GM19193 (cell line): ENCODE results near the gene DPF1.

ENCODE experiments used
- POLR2A ChIP-seq: IDR thresholded peaks from 4 replicates; pipeline ENCODE4 v1.6.1; 2011; ENCODE audit not compliant: insufficient read depth, insufficient read length; ENCODE audit errors: extremely low read depth

Gene DPF1

GRCh38 chr19:38196245-38196837 is 27.7 kb downstream of the DPF1 start:
- TF ChIP-seq POLR2A, result no peak

DNA sequence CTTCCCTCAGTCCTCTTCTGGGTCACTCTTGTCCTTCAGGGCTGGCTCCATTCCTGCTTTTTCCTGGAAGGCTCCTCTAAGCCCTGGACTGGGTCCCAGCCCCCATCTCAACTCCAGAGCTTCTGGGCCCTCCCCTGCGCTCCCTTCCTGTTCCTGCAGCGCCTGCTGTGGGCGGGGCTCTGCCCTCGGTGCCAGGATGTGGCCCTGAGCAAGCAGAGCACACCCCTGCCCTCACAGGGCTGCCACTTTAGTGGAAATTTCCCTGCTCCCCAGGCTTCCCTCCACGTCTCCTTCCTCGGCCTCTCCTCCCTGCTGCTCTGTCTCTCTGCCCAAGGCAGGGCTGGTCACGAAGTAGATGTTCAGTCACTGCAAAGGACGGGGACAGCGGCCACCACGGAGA is 28.8 kb downstream of the DPF1 start:
- no peak for TF ChIP-seq POLR2A

GRCh38 chr19:38194061-38194701 is 29.8 kb downstream of the DPF1 start:
- TF ChIP-seq POLR2A, result no peak

GRCh38 chr19:38193445-38193844 is 30.6 kb downstream of the DPF1 start:
- TF ChIP-seq POLR2A, result no peak

GRCh38 chr19:38191747-38192146 is 32.3 kb downstream of the DPF1 start:
- TF ChIP-seq POLR2A, result no peak

DNA sequence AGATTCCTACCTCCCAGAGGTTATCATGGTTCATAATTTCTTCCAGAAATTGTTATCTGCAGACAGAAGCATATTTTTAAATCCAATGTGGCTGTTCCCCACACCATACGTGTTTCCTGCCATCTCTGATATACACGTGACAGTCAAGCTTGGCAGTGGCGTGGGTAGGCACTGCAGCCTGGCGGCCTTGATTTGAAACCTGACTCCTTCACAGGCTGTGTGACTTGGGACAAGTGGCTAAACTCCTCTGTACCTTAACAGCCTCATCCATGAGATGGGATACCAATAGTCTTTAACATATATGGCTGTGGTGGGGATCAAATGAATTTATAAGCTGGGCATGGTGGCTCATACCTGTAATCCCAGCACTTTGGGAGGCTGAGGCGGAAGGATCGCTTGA is 33.2 kb downstream of the DPF1 start:
- no peak for TF ChIP-seq POLR2A

- TF ChIP-seq POLR2A, result no peak
Observed at GRCh38 chr19:38190061-38190460, 34.0 kb downstream of the DPF1 start.

DNA sequence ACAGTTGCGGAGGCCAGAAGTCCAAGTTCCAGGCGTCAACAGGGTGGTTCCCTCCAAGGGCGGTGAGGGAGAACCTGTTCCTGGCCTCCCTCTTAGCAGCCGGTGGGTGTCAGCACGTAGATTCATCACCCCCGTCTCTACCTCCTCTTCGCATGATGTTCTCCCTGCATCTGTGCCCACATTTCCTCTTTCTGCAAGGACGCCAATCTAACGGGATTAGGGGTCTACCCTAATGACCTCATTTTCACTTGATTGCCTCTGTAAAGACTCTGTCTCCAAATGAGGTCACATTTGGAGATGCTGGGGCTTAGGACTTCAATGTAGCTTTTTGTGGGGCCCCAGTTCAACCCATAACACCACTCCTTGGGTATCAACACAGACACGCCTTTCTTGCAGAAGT is 38.5 kb downstream of the DPF1 start:
- no peak for TF ChIP-seq POLR2A

DNA sequence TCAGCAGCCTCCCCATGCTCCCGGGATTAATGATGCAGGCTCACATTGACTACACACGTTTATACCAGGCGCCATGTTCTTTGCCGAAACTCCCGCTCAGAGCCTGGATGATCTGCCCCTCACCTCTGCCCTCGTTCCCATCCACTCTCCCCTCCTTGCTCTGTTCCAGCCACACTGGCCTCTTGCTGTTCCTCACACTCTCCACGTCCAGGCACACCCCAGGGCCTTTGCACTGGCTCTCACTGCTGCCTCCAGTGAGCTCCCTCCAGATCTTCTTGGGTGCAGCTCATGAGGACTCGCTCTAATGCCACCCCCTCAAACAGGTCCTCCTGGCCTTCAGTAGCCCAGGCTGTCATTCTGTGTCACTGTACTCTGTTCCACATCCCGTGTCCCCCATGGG is 39.2 kb downstream of the DPF1 start:
- TF ChIP-seq POLR2A, result no peak

DNA sequence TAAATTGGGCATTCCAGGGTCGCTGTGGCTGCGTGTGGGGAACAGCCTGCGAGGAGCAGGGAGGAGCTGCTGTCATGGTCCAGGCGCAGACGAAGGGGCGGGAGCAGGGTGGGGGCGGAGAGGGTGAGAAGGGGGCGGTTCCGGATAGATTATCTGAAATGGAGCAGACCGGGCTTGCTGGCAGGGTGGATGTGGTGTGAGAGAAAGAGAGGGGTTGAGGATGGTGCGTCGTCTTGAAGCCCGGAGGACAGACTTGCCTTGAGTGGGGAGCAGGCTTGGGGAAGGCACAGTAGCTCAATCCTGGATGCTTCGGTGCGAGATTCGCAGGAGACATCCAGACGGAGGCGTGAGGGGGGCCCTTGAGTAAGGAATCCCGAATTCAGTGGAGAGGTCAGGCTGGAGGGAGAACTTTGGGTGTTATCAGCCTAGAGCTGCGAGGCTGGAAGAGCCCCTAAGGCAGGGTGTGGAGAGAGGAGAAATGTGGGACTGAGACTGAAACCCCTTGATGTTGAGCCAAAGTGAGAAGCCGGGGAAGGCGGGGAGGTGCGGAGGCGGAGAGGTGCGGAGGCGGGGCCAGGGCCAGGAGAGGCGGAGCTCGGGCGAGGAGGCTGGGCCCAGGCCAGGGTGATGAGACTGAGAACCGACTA is 40.6 kb downstream of the DPF1 start:
- no peak for TF ChIP-seq POLR2A

DNA sequence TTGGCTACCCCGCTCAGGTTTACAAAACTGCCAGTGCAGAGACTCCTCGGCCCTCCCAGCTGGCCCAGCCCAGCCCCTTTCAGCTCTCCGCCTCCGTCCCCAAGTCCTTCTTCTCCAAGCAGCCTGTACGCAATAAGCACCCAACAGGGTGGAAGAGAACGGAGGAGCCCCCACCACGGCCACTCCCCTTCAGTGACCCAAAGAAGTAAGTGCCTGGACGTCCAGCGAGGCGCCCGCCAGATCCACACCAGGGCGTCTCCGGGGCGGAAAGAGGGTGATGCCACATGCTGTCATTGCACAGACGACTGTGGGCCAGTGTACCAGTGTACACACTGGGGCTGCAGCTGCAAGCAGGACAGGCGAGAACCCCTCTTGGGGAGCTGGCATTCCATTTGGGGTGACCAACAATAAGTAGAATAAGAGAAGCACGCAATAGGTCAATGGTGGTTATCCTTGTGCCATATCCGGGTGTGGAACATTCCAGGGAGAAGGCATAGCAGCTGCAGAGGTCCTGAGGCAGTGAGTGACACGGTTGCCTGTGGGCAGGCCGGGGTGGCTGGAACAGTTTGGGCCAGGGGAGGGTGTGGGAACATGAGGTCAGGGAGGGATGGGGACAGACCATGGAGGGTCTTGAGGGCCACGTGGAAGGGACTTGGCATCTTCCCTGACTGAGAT is 41.3 kb downstream of the DPF1 start:
- no peak for TF ChIP-seq POLR2A

DNA sequence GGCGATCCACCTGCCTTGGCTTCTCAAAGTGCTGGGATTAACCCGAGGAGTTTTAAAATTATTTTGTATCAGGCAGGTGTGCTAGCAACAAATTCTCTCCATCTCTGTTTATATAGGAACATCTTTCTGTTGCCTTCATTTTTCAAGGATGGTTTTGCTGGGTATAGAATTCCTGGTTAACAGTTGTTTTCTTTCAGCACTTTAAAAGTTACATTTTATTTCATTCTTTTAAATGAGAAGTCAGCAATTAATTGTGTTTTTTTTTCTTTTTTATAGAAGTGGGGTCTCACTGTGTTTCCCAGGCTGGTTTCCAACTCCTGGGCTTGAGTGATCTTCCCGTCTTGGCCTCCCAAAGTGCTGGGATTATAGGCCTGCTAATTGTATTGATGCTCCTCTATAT is 44.0 kb downstream of the DPF1 start:
- TF ChIP-seq POLR2A, result no peak

DNA sequence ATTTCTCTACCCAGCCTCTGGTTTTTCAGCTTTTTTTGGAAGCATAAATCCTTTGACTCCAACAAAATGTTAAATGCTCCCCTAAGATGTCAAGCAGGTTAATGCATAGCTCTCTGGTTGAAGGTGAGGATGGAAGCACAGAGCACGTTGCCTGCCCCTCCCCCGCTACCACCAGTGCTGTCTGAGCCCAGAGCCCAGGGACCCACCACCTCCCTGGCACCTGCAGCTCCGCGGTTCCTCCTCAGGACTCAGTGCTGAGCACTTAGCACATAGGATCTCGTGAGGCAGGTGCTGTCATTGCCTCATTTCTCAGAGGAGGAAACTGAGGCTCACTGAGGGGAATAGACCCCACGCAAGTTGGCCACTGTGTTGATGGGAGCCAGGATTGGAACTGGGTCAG is 48.6 kb downstream of the DPF1 start:
- TF ChIP-seq POLR2A, result no peak

DNA sequence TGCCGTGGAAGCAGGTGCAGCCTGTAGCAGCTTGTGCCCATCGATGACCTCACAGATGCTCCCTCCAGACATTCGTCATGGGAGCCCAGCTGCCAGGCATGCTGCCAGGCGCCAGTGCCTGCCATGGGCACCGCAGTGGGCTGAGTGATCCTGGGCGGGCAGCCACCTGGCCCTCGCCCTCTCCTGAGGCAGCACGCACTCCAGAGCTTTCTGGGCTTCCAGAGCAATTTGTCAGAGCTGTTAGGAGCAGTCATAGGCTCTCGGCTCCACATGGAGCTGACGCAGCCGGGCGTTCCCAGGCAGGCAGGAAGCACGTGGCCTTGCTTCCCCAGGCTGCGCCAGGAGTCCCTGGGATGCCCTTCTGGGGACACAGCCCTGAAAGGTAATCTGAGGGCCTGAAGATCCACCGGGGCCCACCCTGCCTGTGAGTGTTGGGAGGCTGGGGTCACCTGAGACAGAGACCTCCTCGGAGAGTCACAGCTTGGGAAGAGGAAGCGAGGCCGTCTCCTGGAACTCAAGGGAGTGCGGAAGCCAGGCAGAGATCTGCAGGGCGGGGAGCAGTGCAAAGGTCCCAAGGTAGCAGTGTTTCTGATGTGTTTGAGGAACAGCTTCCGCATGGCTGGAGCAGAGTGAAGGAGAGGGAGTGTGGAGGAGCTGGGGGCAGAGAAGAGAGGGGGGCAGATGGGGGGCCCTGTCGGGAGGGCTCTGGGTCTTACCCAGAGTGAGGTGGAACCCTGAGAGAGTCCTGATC is 50.6 kb downstream of the DPF1 start:
- no peak for TF ChIP-seq POLR2A

GRCh38 chr19:38172001-38172400 is 52.0 kb downstream of the DPF1 start:
- TF ChIP-seq POLR2A, result no peak

DNA sequence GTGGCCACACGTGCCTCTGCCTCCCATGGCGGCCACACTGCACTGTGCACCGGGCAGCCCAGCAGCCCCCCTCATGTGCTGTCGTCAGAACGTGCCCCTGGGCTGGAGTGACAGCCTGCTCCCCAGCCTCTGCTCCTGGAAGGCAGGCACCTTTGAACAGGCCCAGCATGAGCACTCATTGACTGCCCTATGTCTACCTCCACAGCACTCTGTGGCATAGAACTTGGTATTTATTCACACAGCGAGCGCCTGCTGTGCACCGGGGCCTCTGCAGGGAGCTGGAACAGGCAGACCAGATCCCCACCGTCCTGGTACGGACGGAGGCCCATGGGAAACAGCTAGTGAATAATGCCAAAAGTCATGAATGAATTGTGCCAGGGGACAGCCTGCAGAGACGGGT is 53.7 kb downstream of the DPF1 start:
- no peak for TF ChIP-seq POLR2A

GRCh38 chr19:38168637-38169036 is 55.4 kb downstream of the DPF1 start:
- no peak for TF ChIP-seq POLR2A
